ENCODE results near the gene FAM107B. TPM values are rescaled to one million over a fixed set of nuclear protein-coding genes. Genes with fewer than 3 reads are reported as not detected.

The FAM107B gene
- total RNA-seq, 6 experiments from 2014 or later: 18.7 to 43.8 (median 40.0) TPM

- Mint-ChIP-seq H3K27ac (no peak overlapping the region), H3K4me1 (ENCODE audit: low read depth) (peaks cover 26% of the 10 kb centered on the region), H3K4me3 (no peak overlapping the region), H3K36me3 (ENCODE audit: low read depth) (no peaks in the 10 kb centered on the region), H3K27me3 (ENCODE audit: insufficient read depth) (peaks cover 15% of the 10 kb centered on the region), H3K9me3 (no peaks in the 10 kb centered on the region)
- DNase-seq: no peak
- TF ChIP-seq, protein P1, sequence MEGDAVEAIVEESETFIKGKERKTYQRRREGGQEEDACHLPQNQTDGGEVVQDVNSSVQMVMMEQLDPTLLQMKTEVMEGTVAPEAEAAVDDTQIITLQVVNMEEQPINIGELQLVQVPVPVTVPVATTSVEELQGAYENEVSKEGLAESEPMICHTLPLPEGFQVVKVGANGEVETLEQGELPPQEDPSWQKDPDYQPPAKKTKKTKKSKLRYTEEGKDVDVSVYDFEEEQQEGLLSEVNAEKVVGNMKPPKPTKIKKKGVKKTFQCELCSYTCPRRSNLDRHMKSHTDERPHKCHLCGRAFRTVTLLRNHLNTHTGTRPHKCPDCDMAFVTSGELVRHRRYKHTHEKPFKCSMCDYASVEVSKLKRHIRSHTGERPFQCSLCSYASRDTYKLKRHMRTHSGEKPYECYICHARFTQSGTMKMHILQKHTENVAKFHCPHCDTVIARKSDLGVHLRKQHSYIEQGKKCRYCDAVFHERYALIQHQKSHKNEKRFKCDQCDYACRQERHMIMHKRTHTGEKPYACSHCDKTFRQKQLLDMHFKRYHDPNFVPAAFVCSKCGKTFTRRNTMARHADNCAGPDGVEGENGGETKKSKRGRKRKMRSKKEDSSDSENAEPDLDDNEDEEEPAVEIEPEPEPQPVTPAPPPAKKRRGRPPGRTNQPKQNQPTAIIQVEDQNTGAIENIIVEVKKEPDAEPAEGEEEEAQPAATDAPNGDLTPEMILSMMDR (IDR thresholded peaks at IDR 0.05): no peak
These were observed 959 bp upstream of the FAM107B start for GRCh38 chr10:14775656-14776055.

GRCh38 chr10:14774214-14774580 lies 500 bp downstream of the FAM107B start:
- DNase-seq: no peak
- H3K9me3 Mint-ChIP-seq: no peaks in the 10 kb centered on the region
- H3K4me1 Mint-ChIP-seq (ENCODE audit: low read depth): peaks cover 13% of the 10 kb centered on the region
- H3K27ac Mint-ChIP-seq: no peak overlapping the region
- peaks cover 15% of the 10 kb centered on the region for H3K27me3 Mint-ChIP-seq (ENCODE audit: insufficient read depth)
- TF ChIP-seq, protein P1 (IDR thresholded peaks at IDR 0.05): no peak
- peaks cover 5% of the 10 kb centered on the region; the same call in 1 of the 2 replicates for H3K36me3 Mint-ChIP-seq (ENCODE audit: low read depth)
- no peak overlapping the region for H3K4me3 Mint-ChIP-seq

DNA sequence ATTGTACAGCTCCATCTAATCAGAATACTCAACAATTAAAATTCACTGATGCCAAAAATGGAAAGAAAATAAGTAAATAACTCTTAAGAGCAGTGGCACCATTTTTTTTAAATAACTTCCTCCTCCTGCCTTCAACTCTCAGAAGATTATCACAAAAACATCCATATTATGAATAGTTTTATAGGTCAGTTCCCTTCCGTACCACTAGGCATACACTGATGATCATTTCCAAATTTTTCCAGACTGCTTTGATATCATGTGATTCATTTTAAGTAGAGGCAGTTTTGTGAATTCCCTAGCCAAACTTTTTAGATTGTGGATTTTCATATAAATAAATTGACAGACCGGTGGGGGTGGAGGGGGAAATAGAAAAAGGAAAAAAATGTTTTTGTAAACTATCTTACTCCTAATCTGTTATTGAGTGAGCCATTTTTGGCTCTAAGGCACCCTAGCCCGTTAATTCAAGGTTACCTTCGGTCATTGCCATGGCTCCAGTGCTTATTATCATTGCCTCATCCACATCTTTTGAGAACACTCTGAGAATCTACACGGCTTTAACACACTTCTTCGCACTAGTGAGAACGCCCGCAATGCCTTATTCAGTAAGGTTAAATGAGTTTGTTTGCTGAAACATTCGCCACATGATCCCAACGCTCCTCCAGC lies 1.0 kb downstream of the FAM107B start:
- Mint-ChIP-seq H3K36me3 (ENCODE audit: low read depth) (peaks cover 5% of the 10 kb centered on the region; the same call in 1 of the 2 replicates), H3K4me3 (no peak overlapping the region), H3K4me1 (ENCODE audit: low read depth) (peaks cover 8% of the 10 kb centered on the region), H3K9me3 (no peaks in the 10 kb centered on the region), H3K27ac (no peak overlapping the region), H3K27me3 (ENCODE audit: insufficient read depth) (peaks cover 15% of the 10 kb centered on the region)
- no peak for DNase-seq
- TF ChIP-seq, protein P1 (IDR thresholded peaks at IDR 0.05): peak; percentile 53

DNA sequence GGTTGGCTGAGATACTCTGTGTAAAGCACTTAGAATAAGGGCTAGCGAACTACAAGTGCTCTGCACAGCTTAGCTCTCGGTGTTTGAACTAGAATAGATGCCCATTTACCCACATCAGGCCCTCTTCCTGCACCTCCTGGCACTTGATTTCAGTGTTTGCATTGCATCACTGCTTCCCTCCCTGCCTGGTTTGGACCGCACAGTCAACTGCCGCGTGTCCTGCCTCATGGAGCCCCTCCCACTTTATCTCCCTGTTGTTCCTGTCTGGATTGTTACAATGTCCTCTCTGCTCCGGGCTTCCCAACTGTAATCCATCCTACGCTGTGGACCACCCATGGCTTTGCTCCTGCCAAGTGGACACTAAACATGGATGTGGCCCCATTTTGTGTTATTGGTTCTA lies 2.3 kb downstream of the FAM107B start:
- no peaks in the 10 kb centered on the region for H3K9me3 Mint-ChIP-seq
- H3K4me1 Mint-ChIP-seq (ENCODE audit: low read depth): no peaks in the 10 kb centered on the region
- H3K36me3 Mint-ChIP-seq (ENCODE audit: low read depth): peaks cover 5% of the 10 kb centered on the region; the same call in 1 of the 2 replicates
- no peak for DNase-seq
- H3K27me3 Mint-ChIP-seq (ENCODE audit: insufficient read depth): peaks cover 15% of the 10 kb centered on the region
- H3K4me3 Mint-ChIP-seq: no peak overlapping the region
- no peak overlapping the region for H3K27ac Mint-ChIP-seq
- TF ChIP-seq, protein P1 (IDR thresholded peaks at IDR 0.05): no peak

DNA sequence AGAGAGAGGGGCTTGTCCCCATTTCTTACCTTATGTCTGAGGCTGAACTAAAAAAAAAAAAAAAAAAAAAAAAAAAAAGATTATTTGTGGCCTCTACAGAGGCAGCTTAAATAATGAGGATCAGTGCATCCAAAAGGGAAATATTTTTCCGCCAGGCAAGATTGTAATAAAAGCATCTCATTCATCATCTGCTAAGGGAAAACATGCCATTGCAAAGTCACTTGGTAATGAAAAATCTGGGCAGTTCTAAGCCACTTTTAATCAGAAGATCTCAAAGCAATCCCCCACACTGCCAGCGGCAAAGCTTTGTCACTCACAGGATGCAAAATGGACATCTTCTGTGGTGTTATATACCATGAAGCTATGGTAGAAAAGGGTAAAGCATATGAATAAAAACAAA lies 3.8 kb downstream of the FAM107B start:
- Mint-ChIP-seq H3K27ac (no peak overlapping the region), H3K4me3 (no peak overlapping the region), H3K4me1 (ENCODE audit: low read depth) (no peaks in the 10 kb centered on the region), H3K9me3 (no peaks in the 10 kb centered on the region), H3K27me3 (ENCODE audit: insufficient read depth) (peaks cover 24% of the 10 kb centered on the region), H3K36me3 (ENCODE audit: low read depth) (peaks cover 5% of the 10 kb centered on the region; the same call in 1 of the 2 replicates)
- DNase-seq: no peak
- TF ChIP-seq, protein P1 (IDR thresholded peaks at IDR 0.05): no peak
